Superior temporal gyrus (tissue), 1 donor: ENCODE results near the gene NSMF.

Source experiments
- DNase-seq: peaks from one replicate; pipeline ENCODE4 v3.0.0-alpha.2; 2016; ENCODE audit errors: extremely low spot score

The NSMF gene

DNA sequence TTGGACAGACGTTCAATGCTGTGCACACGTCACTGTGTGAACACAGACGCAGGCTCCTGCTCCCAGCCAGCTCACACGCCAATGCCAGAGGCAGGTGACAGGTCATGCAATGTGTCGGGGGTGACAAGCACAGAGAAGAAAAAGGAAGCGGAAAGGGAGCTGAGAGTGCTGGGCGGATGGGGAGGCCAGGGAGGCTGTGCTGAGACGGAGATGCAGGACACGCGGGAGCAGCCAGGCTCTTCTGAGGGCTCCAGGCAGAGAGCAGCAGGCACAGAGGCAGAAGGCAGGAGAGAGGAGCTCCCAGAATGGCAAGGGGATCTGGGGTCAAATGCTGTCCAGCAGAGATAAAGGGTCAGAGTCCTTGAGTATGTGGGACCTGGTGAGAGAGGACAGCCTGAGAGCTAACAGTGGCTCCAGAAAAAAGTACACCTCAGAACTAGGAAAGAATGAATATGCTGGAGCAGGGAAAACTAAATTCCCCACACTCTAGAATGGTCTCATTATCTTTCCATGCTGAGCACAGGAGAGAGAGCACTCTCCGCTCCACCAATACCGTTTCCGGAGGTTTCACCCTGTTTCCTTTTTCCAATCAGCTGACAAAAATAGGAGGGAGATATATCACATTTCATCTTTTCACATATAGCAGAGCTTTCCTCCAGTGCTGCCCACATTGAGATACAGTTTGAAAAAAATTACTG, 32.8 kb upstream of the NSMF start:
- no peak for DNase-seq

DNA sequence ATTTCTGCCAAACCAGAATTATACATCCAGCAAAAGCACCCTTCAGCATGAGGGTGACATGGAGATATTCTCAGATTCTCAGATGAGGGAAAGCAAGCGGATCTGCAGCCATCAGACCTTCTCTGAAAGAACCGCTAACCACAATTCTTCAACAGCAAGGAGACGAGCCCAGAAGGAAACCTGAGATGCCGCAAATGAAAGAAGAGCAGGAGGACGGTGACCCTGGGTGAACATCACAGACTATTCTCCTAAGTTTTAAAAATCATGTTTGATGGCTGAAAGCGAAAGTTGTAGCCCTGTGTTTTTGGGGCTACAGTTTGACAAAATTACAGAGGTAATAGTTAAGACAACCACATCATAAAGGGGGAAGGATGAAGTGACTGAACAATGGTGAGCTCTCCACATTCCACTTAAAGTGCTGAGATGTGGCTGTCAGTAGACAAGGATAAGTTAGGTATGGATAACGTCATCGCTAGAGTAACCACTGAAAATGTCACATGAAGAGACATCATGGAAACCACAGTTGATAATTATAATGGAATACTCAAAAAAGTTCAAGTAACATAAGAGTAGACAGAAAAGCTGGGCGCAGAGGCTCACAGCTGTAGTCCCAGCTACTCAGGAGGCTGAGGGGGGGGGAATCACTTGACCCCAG, 31.5 kb upstream of the NSMF start:
- no peak for DNase-seq

DNA sequence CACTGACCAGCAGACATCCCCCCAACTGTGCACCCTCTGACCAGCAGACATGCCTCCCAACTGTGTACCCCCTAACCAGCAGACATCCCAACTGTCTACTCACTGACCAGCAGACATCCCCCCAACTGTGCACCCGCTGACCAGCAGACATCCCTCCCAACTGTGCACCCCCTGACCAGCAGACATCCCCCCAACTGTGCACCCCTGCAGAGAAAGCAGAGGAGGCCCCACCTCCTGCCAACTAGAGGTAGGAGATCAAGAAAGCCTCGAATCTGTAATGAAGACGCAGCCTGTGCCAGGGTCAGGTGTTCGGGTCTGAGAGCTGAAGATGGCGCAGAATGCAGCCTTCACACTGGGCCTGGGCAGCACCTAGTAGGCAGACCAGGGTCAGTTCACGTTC, 29.8 kb upstream of the NSMF start:
- no peak for DNase-seq

DNA sequence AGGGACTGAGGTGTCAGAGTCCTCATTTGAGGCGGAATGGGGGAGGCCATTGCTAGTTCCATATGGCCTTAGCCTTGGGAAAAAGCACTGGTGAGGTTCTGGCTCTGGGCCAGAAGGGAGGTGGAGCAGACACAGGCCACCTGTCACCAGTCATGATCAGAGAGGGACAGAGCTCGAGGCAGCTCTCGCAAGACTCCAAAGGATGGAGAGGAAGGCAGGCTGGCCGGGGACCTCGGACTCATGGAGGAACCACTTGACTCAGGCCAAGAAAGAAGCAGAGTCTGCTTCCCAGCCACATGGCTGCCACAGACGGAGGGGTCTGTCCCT, 29.2 kb upstream of the NSMF start:
- no peak for DNase-seq

DNA sequence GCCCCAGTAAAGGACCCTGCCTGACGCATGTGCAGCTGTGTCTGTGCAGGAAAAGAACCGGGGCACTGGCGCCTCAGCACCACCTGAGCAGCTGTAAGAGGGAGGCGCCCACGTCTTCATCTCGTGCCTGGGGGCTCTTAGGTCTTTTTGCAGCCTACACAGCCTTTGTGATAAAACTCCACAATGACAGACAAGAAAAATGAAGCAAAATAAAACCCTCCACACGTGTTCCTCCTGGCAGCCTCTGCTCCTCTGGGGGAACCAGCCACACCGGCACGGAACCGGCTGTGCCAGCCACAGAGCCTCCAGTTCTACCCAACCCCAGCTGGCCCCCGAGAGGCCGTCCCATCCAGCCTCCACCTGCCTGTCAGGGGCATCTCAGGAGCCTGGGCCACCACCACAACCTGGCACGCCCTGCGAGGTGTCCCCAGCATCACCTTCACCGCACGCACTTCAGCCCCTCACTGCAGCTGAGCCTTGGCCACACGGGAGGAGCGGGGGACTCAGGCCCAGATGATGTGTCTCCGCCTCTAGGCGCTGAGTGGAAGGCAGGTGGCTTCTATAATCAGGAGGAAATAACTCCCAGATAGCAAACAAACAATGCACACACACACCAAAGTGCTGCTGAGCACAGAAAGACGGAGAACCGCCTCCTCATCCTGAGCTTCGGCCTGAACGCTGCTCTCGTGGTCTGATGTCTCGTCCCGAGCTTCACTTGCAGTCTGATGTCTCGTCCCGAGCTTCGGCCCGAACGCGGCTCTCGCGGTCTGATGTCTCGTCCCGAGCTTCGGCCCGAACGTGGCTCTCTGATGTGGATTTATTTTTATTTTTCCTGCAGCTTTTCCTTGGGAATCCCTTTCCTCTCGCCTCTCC, 28.6 kb upstream of the NSMF start:
- DNase-seq, result no peak

DNA sequence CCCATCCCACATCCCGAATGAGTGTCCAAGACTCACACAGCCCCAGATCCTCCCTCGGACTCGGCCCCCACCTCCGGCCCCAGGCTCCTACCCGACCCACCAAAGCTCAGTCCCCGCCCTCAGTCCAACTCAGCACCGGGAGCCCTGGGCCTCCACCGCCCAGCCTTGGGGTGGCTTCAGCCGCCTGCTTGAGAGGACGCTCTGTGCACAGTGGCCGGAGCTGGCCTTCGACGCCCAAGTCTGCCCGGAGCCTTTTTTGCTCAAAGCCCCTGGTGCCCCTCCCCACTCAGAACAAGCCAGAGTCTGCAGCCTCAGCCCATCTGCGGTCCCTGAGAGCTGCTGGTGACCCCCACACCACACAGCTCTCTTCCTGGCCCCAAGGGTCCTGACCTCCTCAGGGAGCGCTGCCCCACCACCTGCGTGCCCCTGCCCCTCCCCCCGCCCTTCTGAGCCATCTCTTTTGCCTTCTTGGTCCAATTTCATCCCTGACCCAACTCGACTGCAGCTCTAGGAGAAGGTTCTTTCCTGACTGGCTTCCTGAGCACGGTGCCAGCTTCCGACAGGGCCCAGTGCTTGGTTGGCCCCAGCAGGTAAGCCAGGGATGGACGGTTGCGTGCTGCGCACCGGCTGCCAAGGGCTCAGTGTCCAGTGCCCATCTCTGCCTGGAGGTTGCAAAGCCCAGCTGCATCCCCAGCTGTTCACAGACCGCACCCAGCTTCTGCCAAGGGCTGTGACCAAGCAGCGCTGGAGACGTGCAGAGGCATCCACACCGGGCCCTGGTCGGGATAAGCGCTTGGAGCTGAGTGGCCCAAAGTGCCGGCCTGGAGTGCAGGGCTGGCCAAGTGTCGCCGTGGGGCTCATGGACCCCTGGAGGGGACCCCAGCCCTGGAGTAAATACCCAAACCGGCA, 27.7 kb upstream of the NSMF start:
- no peak for DNase-seq

DNA sequence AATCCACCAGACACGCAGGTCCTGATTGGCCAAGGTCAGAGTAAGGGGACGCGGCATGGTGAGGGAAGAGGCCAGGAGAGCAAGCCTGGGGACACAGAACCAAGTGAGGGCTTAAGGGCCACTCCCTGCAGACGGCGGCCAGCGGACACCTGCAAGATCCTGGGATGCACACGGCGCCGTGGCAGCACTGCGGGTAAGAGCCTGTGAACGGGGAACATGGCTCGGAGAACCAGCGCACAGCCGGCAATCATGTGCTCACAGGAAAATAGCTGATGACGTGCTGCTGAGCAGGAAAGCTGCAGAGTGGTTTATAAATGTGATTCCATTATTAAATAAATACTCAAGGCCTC, 27.0 kb upstream of the NSMF start:
- no peak for DNase-seq

DNA sequence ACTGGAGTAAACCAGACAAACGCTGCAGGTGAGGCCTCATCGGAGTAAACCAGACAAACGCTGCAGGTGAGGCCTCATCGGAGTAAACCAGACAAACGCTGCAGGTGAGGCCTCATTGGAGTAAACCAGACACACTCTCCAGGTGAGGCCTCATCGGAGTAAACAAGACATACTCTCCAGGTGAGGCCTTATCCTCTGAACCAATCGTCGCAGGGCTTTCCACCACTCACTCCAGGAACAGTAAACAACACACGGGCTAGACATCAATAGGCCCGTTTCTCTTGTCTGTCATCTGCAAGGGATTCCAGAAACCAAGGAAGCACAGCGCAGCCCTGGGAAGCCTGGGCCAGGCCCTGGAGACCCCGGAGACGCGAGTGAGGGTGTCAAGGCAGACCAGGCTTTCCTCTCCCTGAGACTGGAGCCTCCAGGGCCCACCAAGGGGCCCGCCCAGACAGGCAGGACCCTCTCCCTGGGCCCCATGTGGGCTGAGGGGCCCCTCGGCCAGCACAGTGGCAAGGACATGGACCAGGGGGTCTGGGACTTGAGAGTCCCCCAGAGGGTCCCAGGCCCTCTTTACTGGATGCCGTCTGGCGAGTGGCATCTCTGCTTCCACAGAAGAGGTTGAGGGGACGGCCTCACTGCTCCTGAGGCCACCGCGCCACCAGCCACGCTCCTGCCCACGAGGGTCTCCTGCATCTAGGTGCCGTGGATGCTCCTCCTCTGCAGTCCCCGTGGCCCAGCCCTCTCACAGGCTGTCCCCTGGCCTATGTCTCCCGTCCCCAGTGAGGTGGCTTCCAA, 26.4 kb upstream of the NSMF start:
- no peak for DNase-seq

DNA sequence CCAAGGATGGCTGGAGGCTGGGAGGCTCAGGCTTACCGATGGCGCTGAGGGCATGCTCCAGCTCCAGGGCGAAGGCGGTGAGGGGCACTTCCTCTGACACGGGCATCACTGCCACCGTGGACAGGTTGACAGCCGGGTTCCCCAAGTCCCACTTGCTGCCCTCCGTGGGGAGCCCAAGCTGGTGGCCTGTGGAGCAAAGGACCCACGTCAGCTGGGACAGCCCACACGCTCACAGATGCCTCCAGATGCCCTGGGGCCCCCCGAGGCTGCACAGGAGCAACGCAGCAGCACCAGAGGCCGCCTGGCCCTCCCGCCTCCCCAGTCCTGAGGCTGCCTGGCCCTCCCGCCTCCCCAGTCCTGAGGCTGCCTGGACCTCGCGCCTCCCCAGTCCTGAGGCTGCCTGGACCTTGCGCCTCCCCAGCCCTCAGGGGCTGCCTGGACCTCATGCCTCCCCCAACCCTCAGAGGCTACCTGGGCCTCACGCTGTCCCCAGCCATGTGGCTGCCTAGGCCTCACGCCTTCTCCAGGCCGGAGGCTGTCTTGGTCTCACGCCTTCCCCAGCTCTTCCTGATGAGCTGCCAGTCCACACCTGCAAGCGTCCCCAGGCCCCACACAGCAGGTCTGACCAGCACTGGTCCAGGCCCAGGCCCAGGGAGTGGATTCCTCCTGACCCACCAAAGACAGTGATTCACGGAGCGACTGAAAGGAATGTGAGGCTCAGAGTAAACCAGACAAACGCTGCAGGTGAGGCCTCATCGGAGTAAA, 25.6 kb upstream of the NSMF start:
- DNase-seq, result no peak

DNA sequence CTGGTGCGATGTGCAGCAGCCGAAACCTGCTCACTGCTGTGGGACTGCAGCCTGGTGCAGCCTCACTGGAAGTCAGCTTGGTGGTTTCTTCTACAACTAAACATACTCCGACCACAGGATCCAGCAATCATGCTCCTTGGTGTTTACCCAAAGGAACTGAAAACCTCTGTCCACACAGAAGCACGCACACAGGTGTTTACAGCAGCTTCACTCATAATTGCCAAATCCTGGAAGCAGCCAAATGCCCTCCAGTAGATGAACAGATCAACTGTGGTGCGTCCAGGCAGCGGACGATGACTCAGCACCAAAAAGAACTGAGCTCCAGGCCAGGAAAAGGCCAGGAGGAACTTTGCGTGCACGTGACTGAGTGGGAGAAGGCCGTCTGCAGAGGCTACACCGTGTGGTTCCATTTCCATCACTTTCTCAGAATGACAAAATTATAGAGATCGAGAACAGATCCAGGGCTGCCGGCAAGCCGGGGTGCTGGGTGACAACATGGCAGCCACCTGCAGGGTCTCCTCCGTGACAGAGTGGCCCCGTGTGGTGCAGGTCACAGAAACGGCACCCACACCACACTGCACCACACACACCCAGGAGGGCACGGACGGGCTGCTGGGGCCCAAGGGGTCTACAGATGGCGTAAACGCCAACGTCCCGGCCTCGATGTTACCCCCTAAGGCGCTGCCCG, 23.1 kb upstream of the NSMF start:
- no peak for DNase-seq

DNA sequence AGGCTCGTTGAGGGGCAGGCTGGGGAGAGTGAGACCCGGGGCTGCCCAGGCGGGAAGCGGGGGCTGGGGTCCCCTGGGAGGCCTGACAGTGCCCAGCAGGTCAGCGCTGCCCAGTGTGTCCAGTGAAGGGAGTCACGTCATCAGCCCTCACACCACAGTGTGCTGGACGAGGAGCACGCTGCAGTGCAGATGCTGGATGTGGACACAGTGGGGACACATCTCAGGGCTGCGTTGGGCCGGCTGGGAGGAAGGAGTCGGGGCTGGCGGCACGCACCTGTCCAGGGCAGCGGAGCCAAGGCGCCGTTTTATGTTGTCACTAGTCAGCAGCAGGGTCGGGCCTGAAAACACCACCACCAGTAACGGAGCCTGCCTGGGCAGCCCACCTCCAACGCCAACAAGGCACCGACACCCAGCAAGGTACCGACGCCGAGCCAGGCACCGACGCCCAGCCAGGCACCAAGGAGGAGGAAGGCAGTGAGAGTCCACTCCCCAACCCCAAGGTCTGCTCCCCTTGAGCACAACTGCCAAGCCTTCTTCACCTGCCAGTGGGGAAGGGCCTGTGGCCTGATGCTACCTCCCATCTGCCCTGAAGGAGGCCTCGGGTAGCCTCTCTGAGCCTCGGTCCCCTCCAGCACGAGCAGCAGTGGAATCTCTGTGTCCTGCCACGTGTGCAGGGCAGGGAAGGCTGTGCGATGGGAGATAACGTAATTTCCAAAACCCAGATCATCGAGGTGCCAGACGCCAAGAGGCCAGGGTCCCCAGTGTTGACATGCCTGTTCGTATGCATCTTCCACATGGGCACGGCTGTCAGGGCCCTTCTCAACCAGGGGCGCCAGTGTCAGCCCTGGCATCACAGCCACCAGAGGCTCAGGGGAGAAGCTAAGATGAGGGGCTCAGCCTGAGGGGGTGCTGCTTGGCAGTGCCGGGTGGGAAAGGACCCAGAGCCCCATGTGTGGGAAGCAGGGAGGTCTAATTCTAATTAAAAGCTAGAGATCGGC, 21.9 kb upstream of the NSMF start:
- DNase-seq, result no peak

DNA sequence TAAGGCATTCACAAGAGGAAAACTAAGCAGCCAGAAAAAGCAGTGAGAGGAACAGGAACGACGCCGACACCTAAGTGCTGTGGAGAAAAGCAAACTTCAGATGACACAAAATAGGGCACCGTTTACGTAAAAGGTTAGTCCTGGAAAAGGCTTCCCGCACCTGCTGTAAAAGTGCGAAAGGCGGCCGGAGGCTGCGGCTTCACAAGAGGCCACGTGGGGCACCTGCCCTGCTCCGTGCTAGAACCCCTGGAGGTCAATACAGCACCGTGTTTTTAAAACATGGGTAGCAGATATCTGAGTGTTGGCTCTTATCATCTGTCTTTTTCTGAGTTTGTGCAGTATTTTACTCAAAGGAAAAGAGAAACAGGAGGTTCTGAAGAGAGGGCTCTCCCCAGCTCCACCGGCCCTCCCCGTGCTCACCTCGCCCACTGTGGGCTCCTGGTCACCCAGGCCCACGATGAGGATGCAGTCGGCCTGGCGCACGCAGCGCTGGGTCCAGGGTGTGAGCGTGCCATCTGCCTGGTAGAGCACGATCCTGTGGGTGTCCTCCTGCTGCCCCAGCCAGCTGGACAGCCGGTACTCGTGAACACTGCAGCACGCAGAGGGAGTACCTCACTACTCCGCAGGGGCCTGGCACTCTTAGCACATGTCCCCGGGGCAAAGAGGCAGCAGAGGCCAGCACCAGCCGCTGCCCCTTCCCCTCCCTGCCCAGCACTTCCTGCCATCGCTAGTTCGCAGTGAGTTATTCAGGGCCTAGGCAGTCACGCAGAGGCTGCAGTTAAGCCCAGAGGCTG, 21.0 kb upstream of the NSMF start:
- DNase-seq, result no peak

DNA sequence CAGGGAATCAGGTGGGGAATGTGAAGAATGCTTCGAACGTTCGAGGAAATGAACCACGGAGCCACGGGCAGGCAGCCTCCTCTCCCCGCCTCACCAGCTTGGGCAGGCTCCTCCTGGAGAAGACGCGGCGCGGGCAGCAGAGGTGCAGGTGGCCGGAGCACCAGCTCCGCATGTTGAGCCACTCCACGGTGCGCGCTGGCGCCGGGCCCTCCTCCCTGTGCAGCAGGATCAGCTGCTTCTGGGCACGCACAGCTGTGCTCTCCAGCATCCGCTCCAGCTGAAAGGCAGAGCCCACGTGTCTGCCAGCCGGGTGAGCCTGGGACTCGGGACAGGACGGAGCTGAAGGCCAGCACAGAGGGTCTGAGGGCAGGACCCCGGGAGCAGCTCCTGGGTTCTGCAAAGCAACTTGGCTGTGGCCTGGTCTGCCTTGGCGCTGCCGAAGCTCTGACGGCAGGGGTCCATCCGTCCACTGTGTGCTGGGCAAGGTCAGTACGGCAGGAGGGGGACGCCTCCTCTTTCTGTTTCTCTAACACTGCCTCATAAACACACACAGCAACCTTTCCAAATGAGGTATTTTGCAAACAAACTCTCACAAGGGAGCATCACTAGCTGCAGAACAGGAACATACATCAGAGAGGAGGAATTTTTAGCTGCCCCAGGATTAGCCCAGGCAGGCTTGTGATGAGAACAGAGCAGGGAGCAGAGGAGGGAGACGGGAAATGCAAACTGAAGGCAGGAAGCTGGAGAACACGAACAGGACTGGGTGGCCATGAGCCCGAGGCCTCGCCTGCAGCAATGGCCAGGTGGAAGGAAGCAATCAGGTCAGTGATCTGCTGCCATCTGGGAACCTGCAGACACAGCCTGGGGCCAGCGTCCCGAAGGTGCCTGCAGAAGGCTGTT, 20.1 kb upstream of the NSMF start:
- peak; percentile 19 for DNase-seq

DNA sequence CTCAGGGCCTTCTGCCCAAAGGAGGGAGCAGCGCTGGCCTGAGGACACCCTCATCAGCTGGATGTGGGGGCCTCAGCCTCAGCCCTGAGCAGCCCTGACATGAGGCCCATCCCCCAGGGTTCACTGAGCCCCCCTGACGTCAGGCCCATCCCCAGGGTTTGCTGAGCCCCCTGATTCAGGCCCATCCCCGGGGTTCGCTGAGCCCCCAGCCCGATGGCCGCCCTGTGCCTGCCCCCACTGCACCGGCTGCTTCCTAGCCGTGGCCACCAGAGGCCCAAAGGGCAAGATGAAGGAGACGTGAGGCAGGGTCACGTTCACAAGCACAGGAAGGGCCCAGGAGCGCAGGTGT, 19.5 kb upstream of the NSMF start:
- no peak for DNase-seq

DNA sequence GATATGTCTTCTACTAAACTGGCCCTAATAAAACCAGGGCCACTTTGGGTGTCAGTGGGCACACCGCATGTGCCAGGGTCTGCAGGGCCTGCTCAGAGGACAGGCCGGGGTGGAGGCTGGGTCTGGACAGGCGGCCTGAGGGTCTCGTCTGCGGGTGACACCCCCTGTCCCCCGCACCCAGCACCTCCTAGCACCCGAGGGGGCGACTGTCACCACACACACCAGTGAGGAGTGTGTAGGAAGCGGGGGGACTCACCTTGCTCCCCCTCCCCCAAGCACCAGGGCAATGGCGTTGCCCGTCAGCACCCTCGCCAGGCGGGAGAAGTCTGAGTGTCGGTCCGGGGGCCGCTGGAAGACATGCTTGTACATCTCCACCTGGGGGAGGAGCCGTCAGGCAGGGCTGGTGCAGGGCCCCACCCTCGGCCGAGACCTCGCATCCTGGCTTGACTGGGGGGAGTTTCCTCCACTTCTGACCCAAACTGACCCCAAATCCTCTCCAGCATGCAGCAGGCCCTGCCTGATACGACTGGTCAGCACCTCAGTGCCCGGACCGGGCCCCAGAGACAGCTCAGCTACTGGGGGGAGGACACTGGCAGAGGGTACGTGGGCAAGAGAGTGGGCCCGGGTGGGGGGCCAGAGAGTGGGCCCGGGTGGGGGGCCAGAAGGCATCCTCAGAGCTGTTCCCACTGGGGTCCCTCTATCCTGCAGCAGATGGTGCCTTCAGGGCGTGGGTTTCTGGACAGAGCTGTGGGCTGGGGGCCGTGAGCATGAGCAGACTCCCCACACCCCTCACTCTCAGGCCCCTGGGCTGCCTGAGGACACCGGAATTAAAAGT, 18.9 kb upstream of the NSMF start:
- no peak for DNase-seq

DNA sequence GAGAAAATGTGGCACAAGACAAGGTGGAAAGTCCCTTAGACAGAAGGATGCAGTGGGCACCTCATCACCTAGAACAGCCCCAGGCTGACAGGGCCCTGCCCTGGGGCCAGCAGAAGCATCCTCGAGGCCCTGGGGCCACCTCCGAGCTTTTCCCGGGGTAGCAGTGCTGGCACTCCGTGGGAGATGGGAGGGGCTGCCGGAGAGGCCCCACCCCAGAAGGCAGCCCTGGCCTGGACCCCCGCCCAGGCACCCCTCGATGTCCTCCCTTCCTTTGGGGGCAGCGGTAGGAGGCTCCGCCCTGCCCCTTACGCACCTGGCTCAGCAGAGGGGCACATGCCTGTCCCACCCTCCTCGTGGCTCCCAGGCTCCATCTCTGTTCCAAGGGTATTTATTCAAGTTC, 17.7 kb upstream of the NSMF start:
- DNase-seq, result no peak
